ENCODE results near the gene GJC3. TPM values are rescaled to one million over a fixed set of nuclear protein-coding genes. Genes with fewer than 3 reads are reported as not detected.
A peak's percentile ranks its signal among the peaks of the same experiment; 100 is the strongest.

Gene GJC3
- total and polyA plus RNA-seq, 2 of the 13 experiments (the other 11 are each of a cell fraction or from before 2014, with no cell fraction given), result 0.75 to 1.4 TPM

DNA sequence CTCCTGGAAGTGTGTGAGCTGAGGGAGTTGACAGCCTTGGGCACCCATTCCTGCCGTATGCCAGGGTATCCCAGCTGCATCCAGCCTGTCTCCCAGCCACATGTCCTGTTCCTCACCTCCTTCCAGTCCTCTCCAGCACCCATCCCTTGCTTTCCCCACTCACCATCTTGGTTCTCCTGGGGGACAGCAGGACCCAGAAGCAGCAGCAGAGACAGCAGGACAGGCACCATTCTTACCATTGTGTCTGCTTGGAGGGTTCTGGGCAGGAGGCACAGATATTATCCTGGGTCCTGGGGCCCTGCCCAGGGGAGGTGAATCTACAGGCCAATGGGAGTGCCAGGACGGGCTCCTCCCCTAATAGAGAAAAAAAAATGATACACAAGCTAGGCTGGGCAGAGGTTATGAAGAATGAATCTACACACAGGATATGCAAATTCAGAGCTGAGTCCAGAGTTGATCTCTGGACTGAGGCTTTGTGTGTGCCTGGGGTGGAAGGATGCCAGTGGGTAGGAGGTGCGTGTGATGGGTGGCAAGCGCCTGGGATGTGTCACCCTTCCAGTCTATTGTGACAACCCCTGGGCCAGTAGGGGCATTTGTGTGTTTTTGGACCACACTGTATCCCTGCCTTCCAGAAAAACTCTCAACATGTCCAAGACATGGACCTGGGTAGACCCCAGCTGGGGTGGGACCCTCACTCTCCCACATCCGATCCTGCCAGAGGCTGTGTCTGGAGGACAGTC, 46.5 kb upstream of the GJC3 start, which contains the start of gene AZGP1 (continued):
- TF ChIP-seq EP300 (IDR thresholded peaks at IDR 0.05; ENCODE audit: low read depth in 2 of 2, low read length in 2 of 2) (peak in 1 of 2 experiments; percentile 30; a peak in 2 of 4 replicates), EP300 (CRISPR knock-in tag; IDR thresholded peaks at IDR 0.05; ENCODE audit: borderline replicate concordance) (no peak), ZNF749 (CRISPR knock-in tag; IDR thresholded peaks at IDR 0.05; ENCODE audit: borderline replicate concordance) (no peak), FOSL1 (CRISPR knock-in tag; IDR thresholded peaks at IDR 0.05; ENCODE audit: borderline replicate concordance) (no peak), NFIB (CRISPR knock-in tag; IDR thresholded peaks at IDR 0.05; ENCODE audit: borderline replicate concordance) (no peak), MYC (CRISPR knock-in tag; IDR thresholded peaks at IDR 0.05; ENCODE audit: borderline replicate concordance) (peak; percentile 30; the same call in 1 of the 2 replicates), POGZ (CRISPR knock-in tag; IDR thresholded peaks at IDR 0.05) (no peak; the same call in 1 of the 2 replicates), SMAD1 (CRISPR knock-in tag; IDR thresholded peaks at IDR 0.05; ENCODE audit: borderline replicate concordance, low read depth) (peak; percentile 67; the same call in 1 of the 2 replicates), ZBTB26 (CRISPR knock-in tag; IDR thresholded peaks at IDR 0.05; ENCODE audit: borderline replicate concordance) (peak; percentile 46; the same call in 1 of the 2 replicates), ZNF124 (CRISPR knock-in tag; IDR thresholded peaks at IDR 0.05) (no peak), ZNF737 (CRISPR knock-in tag; IDR thresholded peaks at IDR 0.05; ENCODE audit: borderline replicate concordance) (no peak), PITX1 (CRISPR knock-in tag; IDR thresholded peaks at IDR 0.05) (no peak), ARNT (IDR thresholded peaks at IDR 0.05) (no peak), SP4 (CRISPR knock-in tag; IDR thresholded peaks at IDR 0.05) (peak; percentile 48; the same call in 1 of the 2 replicates), ZNF674 (CRISPR knock-in tag; IDR thresholded peaks at IDR 0.05; ENCODE audit: low read depth) (no peak), ZNF720 (CRISPR knock-in tag; IDR thresholded peaks at IDR 0.05) (no peak), DMAP1 (CRISPR knock-in tag; IDR thresholded peaks at IDR 0.05) (peak; percentile 51; the same call in 1 of the 2 replicates), FIP1L1 (IDR thresholded peaks at IDR 0.05; ENCODE audit: borderline replicate concordance, insufficient read depth, low read depth, low read length) (no peak), YEATS2 (CRISPR knock-in tag; IDR thresholded peaks at IDR 0.05; ENCODE audit: borderline replicate concordance) (peak; percentile 59; the same call in 1 of the 2 replicates), EEA1 (CRISPR knock-in tag; IDR thresholded peaks at IDR 0.05; ENCODE audit: borderline replicate concordance) (no peak), ZSCAN25 (CRISPR knock-in tag; IDR thresholded peaks at IDR 0.05) (no peak)
- TF ChIP-seq, protein P1, sequence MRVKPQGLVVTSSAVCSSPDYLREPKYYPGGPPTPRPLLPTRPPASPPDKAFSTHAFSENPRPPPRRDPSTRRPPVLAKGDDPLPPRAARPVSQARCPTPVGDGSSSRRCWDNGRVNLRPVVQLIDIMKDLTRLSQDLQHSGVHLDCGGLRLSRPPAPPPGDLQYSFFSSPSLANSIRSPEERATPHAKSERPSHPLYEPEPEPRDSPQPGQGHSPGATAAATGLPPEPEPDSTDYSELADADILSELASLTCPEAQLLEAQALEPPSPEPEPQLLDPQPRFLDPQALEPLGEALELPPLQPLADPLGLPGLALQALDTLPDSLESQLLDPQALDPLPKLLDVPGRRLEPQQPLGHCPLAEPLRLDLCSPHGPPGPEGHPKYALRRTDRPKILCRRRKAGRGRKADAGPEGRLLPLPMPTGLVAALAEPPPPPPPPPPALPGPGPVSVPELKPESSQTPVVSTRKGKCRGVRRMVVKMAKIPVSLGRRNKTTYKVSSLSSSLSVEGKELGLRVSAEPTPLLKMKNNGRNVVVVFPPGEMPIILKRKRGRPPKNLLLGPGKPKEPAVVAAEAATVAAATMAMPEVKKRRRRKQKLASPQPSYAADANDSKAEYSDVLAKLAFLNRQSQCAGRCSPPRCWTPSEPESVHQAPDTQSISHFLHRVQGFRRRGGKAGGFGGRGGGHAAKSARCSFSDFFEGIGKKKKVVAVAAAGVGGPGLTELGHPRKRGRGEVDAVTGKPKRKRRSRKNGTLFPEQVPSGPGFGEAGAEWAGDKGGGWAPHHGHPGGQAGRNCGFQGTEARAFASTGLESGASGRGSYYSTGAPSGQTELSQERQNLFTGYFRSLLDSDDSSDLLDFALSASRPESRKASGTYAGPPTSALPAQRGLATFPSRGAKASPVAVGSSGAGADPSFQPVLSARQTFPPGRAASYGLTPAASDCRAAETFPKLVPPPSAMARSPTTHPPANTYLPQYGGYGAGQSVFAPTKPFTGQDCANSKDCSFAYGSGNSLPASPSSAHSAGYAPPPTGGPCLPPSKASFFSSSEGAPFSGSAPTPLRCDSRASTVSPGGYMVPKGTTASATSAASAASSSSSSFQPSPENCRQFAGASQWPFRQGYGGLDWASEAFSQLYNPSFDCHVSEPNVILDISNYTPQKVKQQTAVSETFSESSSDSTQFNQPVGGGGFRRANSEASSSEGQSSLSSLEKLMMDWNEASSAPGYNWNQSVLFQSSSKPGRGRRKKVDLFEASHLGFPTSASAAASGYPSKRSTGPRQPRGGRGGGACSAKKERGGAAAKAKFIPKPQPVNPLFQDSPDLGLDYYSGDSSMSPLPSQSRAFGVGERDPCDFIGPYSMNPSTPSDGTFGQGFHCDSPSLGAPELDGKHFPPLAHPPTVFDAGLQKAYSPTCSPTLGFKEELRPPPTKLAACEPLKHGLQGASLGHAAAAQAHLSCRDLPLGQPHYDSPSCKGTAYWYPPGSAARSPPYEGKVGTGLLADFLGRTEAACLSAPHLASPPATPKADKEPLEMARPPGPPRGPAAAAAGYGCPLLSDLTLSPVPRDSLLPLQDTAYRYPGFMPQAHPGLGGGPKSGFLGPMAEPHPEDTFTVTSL (CRISPR knock-in tag; IDR thresholded peaks at IDR 0.05; ENCODE audit: borderline replicate concordance), result no peak
- TF ChIP-seq, protein P2, sequence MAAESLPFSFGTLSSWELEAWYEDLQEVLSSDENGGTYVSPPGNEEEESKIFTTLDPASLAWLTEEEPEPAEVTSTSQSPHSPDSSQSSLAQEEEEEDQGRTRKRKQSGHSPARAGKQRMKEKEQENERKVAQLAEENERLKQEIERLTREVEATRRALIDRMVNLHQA (CRISPR knock-in tag; IDR thresholded peaks at IDR 0.05), result no peak

Measured in HepG2 (cell line).